GM18498 (cell line): ENCODE data around the gene CTRB2.
"Not testable (repeated sequence)": the region's sequence is repeated elsewhere in the genome, so short reads cannot be mapped to it uniquely, and the experiment has no call there.

ENCODE experiments used
- ATAC-seq: cut with Tn5 transposase; IDR thresholded peaks from one replicate; pipeline ENCODE4 v1.9.1; 2021; ENCODE audit warnings: mild to moderate bottlenecking, moderate library complexity; ENCODE audit not compliant: unreplicated experiment

Gene CTRB2

DNA sequence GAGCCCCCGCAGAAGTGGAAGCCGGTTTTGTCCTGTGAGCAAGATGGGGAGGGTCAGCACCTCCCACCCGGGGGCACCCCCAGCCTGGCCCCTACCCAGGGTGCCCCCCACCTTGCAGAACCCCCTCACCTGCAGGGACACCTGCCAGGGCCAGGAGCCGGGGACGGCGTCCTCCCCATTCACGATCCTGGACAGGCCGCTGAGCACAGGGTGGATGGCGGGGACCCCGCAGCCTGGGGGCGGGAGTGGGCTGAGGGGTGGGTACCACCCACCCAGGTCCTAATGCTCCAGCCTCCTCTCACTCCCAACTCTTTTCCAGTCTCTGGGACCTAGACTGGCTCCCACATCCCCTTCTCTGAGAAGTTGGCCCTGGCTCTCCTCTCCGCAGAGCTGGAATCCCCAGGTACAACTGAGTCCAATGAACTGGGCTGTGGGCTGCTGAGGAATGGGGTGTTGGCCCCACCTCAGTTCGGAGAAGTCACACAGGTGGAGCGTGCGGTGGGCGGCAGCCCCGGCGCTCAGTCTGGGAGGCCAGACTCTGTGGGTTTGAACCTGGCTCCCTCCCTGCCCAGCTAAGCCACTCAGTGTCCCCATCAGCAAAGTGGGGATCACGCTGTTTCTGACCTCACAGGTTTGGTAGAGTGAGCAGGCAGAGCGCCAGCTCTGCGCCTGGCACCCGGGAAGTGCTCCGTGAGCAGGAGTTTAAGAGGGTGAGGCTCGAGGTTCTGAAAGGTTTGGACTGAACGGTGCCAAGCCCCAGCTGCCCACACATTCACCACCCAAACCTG lies 806 bp downstream of the CTRB2 start:
- ATAC-seq: not testable (repeated sequence)

DNA sequence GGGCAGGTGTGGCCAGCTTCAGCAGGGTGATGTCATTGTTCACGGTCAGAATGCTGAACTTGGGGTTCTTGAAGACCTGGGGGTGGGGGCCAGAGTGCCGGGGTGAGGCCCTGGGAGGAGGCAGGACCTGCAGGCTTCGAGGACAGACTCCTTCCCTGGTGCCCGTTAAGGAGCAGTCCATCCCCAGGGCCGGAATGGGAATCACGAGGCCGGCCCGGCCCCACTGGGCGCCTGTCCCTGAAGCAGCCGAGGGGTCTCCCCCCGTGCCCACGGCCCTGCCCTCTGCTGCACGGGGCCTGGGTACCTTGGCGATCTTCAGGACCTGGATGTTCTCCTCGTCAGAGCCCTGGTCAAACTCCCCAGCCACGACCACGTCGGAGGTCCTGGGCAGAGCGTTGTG lies 1.5 kb downstream of the CTRB2 start:
- ATAC-seq: not testable (repeated sequence)

DNA sequence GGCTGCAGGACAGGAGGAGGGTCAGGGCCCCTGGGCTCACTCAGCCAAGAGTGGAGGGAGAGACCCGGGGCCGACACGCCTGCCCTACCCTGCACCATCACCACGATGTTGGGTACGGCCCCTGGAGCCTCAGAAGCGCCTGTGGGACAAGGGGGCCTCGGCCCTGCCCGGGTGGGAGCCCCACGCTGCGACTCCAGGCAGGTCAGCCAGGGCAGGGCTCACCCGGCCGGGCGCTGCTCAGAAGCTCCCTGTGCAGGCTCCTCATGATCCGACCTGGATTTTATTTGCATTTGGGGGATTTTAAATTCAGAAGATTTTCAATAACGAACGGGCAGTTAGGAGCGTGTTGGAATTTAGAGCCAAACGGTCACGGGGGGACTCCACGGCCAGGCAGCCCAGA lies 2.1 kb downstream of the CTRB2 start:
- not testable (repeated sequence) for ATAC-seq

DNA sequence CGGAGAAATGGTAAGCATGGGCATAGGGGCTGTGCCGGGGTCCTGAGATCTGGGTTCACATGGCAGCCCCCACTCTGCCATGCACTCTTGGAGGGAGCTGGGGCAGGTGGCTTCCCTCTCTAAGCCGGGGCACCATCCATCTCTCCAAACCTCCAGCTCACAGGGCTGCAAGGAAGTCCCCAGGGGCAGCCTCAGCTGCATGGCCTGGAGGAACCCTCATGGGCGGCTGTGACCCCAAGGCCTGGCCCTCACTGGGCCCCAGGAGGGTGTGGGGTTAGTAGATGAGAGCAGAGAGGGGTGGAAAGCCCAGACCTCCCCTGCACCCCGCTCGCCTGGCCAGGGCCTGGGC lies 2.6 kb downstream of the CTRB2 start:
- no peak for ATAC-seq

DNA sequence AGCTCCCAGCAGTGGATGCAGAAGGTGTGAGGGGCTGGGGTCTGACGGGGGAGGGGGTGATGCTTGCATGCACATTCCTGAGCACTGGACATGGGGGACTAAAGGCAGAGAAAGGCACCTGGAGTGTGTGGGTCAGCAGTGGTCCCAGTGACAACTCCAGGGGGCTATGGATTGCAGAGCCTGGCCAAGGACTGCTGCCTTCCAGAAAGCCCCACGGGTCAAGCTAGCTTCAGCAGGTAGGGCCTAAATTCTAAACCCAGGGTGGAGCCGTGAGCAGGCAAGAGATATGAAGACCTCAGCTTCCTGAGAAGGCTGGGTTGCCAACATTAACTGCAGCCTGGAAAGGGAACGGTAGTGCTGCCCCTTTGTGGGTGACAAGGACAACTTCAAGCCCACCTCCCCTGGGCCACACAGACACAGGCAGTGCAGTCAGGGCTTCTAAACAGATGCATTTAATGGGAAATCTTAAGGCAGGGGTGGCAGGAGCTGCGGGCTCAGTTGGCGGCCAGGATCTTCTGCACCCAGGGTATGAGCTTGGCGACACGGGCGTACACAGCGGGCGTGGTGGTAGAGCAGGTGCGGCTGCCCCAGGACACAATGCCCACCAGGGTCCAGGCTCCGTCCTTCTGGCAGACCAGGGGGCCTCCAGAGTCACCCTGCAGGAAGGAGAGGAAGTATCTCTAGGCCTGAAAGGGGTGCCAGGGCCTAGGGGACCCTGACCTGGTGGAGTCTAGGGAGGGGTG lies 3.1 kb downstream of the CTRB2 start:
- ATAC-seq: no peak

DNA sequence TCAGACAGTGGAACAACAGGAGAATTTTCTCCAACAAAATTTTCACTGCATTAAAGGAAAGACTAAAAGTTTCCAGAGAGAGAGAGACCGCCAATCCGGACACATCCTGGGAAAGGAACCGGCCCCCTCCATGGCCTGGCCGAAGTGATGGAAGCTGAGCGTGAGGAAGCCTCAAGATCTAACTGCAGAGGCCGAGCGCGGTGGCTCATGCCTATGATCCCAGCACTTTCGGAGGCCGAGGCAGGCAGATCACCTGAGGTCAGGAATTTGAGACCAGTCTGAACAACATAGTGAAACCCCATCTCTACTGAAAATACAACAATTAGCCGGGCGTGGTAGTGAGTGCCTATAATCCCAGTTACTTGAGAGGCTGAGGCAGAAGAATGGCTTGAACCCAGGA lies 3.9 kb downstream of the CTRB2 start:
- ATAC-seq: no peak

DNA sequence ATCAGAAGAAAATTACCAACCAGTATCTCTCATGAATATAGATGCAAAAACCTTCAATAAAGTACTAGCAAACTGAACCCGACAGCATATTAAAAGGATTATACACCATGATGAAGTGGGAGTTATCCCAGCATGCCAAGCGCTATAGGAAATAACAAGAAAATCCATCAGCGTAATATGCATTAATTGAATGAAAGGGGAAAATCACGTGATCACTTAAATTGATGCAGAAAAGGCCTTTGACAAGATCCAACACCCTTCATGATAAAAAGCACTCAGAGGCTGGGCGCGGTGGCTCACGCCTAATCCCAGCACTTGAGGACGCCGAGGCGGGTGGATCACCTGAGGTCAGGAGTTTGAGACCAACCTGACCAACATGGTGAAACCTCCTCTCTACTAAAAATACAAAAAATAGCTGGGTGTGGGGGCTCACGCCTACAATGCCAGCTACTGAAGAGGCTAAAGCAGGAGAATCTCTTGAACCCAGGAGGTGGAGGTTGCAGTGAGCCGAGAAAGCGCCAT lies 4.8 kb downstream of the CTRB2 start:
- ATAC-seq: no peak

DNA sequence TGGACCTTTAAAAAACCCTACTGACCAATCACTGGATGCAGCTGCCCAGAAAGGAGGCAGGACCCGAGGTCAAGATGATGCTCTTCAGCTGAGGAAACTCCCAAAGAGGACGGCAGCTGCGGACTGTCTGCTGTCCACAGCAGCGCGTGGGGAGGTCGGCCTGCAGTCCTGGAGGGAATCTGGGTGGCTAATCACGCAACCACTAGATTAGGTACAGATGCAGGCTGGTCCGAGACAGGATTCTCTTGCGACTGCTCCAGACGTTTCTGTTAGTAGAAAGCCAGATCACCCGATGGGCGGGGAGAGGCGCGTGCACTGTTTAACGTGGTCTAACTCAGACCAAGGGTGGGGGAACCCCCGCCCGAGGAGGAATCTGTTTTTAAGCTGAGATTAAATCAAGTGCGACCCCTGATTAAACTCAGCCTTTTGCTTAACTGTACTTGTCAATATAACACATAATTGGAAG lies 8.8 kb downstream of the CTRB2 start:
- ATAC-seq: no peak

DNA sequence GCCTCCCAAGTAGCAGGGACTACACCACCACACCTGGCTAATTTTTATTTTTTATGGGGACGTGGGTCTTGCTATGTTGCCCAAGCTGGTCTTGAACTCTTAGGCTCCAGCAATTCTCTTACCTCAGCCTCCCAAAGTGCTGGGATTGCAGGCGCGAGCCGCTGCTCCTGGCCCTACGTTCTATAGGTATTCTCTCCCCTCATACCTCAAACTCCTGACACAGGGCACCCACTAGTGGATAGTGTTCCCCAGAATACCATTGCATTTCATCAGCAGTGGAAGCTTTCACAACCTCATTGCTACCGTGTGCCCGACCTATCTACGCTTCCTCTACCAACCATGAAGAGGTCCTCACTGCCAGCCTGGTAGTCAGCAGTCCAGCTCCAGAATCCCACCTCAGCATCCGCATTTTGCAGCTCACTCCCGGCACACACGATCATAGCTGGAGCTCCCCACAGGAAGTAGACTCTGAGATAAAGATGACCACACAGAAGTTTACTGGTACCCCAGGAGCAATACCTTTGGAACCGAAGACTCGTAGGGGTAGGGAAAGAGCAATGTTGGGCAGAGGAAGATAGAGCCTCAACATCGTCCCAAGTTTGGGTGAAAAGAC lies 9.3 kb downstream of the CTRB2 start:
- no peak for ATAC-seq

DNA sequence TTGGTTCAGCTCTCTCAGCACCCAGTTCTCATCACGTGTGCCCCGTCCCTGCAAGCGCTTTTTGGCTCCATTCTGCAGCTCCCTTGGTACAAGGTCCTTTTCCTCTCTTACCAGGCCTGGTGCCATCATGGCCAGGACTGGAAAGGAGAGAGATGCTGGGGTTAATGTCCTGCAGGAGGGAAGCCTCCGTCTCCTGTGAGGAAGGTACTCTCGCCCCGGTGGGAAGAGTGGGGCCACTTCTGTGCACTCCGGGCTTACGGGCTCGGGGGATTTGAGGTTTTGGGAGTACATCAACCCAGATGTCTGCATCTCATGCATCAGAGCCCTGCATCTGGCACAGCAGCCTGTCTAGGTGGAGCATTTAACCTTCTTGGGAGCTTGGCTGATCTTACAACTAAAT lies 10.1 kb downstream of the CTRB2 start:
- ATAC-seq: no peak

DNA sequence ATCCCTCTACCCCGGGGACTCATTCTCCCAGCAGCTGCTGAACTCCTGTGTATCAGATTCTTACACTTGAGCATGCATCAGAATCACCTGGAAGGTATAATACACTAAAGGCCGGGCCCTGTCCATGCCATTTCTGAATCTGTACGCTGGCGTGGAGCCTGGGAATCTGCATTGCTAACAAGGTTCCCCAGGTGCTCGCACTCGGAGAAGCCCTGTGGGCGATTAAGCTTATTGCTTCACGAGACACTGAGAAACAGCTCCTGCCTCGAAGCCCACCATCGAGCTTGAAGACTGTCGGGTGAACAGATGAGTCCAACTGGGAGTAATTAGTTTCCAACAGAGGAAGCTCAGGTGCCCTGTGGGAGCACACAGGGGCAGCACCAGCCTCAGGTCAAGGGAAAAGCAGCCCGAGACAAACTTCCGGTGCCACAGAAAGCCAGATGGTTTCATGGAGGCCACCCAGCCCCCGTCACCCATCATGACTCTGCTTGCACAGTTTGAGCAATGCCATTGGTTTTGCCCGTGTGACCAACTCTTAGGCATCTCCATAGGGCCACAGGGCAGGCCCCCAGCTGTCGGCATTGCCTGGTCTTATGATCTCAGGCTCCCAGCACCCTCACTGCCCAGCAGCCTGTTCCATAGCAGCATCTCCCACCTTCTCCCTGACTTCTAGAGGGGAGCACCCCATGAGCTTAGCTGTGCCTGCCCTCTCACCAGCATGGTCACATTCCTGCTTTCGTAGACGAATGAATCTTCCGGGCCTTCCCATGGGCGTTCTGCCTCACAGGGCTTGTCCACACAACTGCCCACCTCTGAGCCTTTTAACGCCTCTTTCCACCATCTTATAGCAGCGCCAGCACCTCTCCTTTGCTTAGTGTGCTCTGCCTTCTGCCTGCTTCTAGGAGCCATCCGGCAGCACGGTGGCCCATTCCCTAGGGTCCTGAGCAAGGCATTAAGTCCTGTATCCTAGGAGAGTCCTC lies 10.9 kb downstream of the CTRB2 start:
- no peak for ATAC-seq

DNA sequence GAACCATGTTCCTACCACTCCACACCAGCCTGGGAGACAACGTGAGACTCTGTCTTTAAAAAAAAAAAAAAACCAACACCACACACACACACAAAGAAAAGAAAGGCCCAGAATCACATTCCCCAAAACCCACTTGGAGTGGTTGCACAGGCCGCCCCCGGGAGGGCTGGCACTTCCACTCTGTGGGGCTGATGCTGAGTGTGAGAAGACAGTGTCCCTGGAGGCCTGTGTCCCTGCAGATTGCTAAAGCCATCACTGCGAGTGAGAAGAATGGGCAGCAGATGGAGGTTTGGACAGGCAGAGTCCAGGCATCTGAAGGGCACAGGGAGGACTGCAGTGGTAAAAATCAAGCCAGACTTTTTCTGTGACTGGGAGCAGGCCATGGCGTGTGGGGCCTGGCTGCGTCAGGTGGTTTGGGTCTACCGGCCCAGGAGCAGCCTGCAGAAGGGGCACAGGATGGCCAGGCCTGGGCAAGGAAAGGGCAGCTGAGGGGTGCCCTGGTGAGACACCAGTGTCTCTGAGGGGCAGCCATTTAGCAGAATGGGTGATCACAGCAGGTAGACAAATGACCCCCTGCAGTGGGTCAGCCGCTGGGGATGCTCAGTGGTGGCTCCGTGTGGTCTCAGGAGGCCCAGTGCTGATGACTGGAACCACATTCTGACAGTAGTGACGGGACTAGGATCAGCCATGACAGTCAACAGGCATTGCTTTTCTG lies 13.1 kb downstream of the CTRB2 start:
- ATAC-seq: no peak

DNA sequence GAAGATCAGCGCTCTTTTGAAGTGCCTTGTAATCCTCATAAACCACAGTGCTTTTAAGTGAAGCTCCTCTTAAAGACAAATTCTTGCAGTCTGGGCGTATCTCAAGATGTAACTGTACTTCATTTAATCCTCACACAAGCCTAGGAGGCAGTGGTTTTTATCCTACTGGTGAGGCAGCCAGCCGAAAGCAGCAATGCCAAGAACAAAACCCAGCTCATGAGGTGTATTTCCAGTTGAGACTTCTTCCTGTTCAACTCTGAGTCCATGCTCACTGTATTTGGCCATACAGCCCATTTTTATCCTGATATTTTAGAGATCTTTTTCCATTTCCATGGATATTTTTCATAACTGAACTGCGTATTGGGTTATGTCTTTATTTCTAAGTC lies 13.7 kb downstream of the CTRB2 start:
- no peak for ATAC-seq

DNA sequence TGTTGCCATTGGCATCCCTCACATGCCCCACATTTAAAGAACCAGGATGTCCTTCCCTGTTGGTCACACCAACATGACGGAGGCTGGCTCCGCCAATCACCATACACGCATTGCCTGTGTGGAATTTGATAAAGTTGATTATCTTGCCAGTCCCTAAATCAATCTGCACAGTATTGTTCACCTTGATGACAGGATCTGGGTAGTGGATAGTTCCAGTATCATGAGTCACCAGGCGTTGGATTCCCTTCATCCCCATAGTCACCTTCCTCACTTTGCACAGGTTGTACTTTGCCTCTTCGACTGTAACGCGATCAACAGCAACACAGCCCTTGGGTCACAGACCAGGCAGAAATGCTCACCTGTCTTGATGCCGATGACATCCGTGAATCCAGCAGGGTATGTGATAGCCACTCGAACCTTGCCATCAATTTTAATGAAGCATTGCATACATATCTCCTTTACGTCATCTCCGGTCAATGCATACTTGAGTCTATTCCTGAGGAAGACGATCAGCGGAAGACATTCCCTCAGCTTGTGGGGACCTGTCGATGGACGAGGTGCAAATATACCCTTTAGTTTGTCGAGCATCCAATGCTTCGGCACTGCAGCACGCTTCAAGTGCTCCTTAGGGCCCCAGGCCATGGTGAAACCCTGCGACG lies 14.2 kb downstream of the CTRB2 start:
- no peak for ATAC-seq

DNA sequence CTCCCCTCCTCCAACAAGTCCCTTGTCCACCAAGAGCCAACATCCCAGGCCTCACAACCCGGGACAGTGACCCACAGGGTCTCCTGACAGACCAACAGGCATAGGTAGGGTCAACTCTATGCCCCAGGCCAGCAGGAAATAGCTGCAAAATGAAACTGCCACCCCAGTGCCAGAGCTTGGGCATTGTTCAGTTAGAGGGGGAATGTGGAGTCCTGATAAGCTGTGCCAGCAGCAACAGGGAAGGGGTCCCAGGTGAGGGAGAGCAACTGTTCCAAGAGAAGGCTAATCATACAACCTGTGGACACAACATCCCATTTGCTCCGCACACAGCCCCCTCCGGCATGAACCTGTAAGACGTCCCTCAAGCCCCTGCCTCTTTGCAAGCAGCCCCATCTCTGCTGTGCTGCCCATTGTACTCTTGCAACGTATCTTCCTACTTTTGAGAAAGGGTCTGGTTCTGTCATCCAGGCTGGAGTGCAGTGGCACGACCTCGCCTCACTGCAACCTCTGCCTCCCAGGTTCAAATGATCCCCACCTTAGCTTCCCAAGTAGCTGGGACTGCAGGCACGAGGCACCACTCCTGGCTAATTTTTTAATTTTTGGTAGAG lies 17.2 kb downstream of the CTRB2 start:
- ATAC-seq: no peak

DNA sequence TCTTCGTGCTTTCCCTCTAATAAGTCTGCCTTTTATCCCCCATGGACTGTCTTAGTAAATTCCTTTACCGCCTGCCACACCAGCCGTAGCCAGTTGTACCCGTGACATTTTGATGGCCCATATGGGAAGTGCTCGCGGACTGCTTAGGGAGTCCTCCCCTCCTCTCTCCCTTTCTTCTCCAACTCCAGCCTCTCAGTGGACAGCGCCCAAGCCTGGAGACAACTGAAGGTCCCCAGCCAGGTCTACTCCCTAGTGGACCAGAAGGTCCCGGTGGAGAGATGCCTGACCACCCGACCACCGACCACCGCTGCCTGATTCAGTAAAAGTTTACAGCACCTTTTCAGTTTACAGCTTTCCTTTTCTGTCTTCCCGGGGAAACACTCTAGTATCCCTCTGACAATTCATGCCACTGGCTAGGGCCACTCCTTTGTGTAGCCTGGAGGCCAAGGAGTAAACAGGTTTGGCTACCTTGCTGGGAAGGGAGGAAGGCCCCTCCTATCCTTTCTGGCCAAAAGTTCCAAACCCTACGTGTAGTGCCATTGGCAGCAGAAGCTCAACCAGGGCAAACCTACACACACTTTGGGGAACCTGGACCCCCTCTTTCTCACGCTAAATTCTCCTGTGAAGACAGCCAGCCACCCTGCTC lies 18.0 kb downstream of the CTRB2 start:
- ATAC-seq: no peak

DNA sequence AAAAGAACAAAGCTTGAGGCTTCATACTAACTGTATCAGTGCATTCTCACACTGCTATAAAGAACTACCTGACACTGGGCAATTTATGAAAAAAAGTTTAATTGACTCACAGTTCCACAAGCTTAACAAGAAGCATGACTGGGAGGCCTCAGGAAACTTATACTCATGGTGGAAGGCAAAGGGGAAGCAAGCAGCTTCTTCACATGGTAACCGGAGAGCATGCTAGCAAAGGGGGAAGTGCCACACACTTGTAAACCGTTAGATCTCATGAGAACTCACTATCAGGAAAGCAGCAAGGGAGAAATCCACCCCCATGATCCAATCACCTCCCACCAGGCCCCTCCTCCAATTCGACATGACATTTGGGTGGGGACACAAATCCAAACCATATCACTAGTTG lies 25.3 kb downstream of the CTRB2 start:
- no peak for ATAC-seq

DNA sequence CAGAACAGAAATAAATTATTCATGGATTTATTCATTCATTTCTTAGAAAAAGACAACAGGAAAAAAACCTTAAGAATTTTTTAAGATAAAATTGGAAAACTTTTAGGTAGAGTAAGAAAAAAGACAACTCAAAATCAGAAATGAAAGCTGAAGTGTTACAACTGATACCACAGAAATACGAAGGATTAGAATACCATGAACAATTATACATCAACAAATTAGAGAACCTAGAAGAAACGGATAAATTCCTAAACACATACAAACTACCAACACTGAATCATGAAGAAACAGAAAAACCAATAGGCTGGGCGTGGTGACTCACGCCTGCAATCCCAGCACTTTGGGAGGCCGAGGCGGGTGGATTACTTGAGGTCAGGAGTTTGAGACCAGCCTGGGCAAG lies 27.8 kb downstream of the CTRB2 start:
- no peak for ATAC-seq

DNA sequence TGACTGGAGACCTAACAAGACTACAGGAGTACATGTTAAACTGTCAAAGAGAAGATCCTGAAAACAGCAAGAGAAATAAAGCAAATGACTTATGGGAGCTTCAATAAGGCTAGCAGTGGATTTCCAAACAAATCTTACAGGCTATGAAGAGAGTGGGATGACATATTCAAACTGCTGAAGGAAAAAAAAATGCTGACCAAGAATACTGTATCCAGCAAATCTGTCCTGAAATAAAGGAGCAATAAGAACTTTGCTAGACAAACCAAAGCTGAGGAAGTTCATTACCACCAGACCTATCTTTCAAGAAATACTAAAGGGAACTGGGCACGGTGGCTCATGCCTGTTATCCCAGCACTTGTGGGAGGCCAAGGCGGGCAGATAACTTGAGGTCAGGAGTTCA lies 30.0 kb downstream of the CTRB2 start:
- ATAC-seq: no peak
